Measurements from ENCODE around the gene ASAP2. TPM values are rescaled to one million over a fixed set of nuclear protein-coding genes. Genes with fewer than 3 reads are reported as not detected.
"Not testable (repeated sequence)": the region's sequence is repeated elsewhere in the genome, so short reads cannot be mapped to it uniquely, and the experiment has no call there.

ASAP2 gene
- total RNA-seq, 1 donor from 2014 or later: 68.6 TPM

DNA sequence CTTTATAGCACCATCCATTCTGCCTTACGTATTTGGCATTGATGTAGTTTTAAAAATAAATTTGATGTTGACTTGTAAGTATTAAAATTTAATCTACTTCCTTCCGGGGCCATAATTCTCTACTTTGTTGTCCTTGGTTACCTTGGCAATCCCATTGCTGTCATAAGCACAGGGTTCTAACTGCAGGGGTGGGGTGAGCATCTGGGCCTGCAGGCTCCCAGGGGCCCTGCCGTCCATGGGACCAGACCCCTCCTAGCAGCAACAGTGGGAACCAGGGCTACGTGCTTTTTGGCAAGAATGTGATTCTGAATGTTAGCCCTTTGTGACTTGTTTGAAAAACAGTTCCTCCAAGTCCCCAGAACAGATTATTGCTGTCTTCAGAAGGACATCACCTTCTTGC, 4.9 kb downstream of the ASAP2 start:
- no peak for DNase-seq (ENCODE audit: low read depth)

DNA sequence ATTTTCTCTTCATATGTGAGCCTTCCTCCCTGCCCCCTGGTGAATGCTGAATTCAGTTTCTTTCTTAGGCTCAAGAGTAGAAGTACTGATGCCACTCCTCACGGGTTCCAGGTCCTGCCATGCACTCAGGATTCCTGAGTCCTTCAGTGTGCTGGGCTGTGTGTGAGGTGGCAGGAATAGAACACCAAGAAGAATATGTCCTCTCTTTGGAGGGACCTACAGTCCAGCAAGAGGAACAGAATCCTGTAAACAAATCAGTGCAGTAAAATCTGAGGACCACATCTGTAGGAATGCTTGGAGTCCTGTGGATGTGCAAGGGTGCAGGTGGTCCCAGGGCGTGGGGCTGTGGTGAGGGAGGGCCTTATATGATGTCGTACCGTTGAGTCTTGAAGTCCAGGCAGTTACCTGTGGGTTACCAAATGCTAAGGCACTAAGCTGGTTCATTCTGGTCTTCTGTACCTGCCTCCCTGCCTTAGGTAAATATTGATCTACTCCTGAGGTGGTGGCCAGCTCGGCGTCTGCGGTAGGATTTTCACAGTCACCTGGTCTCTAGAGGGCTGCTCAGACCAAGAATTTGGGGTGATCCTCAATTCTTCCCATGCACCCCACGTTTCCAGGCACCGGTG, 5.5 kb downstream of the ASAP2 start:
- no peak for DNase-seq (ENCODE audit: low read depth)

DNA sequence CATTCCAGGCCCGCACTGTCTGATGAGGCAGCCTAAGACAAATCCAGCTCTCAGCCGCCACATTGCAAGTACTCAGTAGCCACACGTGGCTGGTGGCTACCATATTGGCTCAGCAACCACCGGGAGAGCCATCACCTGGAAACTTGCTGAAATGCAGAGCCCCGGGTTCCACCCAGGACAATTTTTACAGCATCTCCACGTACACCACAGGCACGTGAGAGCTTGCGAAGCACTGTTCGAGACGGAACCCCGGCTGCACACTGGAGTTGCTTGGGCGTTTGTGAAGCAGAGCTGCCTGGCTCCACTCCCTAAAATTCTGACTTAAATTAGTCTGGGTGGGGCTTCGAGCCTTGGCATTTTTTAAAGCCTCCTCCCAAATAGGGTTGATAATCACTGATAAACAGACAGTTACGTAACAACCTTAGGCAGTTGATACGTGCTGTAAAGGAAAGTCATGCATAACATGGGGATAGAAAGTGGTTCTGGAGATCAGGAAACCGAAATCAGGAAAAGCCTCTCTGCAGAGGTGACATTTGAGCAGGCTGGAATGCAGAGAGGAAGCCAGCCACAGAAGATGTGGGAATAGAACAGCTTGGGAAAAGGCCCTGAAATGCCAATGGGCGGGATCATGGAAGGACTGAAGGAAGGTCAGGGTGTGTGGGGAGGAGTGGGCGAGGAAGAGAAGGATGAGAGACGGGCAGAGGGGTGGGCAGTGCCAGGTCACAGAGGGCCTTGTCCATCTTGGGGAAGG, 6.2 kb downstream of the ASAP2 start:
- DNase-seq (ENCODE audit: low read depth): no peak

DNA sequence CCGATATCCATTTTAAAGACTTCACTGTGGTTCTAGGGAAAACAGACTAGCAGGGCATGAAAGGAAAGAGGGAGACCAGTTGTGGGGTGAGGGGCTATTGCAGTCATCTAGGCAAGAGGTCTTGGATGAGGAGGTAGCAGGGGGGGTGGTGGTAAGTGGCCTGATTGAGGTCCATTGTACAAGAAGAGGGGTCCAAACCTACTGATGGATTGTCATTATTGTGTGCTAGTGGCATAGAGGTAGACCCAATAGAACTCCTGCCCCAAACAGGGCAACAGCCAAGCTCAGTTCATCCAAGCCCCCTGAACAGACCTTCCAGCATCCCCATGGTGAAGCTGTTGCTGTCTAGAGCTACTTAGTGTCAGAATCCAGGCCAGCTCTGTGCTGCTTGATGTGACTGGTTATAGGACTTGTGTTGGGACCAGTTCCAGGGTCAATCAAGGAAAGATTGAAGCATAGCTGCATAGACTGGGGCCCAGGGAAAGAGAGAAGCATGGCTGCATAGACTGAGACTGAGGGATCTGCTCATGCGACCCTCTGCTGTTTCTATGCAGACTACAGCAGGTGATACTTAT, 7.0 kb downstream of the ASAP2 start:
- DNase-seq (ENCODE audit: low read depth): no peak

DNA sequence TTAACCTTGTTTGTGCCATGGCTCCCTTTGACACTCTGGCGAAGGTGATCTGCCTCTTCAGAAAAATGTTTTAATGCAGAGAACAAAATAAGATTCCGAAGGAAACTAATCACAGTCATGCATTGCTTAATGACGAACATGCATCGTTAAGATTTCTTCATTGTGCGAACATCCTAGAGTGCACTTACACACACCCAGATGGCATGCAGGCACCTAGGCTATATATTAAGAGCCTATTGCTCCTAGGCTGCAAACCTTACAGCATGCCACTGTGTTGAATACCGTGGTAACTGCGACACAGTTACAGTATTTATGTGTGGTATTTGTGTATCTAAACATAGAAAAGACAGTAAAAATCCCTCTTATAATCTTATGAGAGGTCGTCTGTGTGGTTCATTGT, 8.3 kb downstream of the ASAP2 start:
- no peak for DNase-seq (ENCODE audit: low read depth)

DNA sequence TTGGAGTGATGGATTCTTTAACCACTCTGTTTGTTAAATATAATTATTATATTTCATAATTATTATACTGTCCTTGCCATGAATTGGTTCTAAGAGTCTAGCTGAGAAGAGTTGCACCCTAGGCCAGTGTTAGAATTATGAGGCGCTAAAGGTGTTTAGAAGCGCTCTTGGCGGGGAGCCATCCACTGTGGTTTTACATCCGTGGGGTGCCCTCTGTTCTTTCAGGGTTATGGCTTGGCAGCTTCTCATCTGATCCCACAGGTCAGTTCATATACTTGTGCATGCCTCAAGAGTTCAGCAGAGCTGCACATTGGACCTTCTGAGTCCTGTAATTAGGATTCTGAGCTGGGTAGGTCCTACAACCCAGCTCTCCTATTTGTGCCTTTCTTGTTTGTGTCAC, 9.1 kb downstream of the ASAP2 start:
- DNase-seq (ENCODE audit: low read depth): no peak

DNA sequence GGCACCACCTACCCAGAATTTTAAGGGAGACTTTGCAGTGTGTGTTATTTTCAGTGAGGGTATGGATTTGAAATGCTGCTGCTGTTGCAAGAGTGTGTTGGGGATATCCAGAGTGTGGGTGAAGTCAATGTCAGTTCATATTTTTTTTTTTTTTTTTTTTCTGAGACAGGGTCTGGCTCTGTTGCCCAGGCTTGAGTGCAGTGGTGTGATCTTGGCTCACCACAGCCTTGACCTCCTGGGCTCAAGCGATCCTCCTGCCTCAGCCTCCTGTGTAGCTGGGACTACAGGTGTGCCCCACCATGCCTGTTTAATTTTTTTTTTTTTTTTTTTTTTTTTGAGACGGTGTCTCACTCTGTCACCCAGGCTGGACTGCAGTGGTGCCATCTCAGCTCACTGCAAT, 9.5 kb downstream of the ASAP2 start:
- not testable (repeated sequence) for DNase-seq (ENCODE audit: low read depth)

DNA sequence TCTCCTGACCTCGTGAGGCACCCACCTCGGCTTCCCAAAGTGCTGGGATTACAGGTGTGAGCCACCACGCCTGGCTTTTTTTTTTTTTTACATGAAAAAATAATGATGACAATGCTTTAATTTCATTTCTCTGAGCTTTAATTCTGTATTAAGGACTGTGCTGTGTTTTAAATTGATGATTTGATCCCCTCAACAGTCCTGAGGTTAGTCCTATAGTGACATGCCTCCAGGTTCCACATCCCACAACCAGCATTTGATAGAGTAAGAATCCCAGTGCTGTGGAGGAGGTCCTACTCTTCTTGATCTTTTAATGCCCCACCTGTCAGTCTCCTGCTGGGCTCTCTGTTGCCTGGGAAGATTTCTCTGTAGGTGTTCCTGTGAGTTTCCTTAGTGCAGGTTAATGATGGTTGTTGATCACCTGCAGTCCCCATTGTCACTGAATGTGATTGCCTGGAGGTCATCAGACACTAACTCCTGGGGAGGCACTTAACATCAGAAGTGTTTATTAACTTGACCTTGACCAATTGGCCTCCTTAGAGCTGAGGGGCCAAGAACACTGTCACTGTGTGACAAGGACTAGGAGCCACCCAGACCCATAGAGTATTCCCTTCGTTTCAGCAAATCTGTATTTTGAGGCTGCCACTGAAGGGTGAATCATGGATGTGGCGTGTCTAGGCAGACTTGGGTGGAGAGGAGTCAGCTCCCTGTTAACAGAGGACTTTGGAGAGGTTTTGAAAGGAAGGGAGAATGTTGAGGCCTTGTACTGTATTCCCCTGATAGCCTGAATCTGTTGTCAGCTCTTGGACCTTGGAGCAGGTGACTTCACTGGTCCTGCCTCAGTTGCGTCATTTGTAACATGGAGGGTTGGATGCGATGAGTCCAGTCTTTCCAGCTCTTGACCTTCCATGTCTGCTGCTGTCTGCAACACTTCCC, 11.5 kb downstream of the ASAP2 start:
- DNase-seq (ENCODE audit: low read depth): no peak

DNA sequence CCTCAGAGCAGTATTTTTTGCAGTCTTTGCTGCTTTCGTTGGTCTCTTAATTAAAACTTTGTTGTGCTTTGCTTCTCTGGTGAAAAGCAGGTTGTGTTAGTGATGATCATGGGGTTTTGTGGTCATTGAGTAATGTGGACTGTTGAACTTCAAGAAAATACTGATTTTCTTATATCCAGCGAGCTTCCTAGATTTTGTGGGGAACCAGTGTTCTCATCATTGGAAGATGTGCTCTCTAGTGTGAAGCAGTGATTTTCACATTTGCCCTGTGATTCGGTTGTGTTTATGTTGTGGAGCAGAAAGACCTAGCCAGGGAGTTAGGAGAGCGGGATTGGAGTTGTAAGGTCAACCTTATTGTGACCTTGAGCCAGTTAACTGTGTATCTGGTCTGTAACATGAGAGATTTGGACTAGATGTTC, 12.4 kb downstream of the ASAP2 start:
- peak; percentile 78 for DNase-seq (ENCODE audit: low read depth)

DNA sequence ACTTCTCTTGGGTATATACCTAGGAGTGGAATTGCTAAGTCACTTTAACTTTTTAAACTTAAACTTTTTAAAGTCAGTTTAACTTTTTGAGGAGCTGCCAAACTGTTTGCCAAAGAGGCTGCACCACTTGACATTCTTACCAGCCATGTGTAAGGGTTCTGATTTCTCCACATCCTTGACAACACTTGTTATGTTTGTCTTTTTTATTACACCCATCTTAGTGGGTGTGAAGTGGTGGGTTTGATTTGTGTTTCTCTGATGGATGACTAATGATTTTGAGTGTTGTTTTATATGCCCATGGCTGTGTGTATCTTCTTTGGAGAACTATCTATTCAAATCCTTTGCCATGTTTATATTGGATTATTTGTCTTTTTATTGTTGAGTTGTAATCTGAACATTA, 13.6 kb downstream of the ASAP2 start:
- no peak for DNase-seq (ENCODE audit: low read depth)

DNA sequence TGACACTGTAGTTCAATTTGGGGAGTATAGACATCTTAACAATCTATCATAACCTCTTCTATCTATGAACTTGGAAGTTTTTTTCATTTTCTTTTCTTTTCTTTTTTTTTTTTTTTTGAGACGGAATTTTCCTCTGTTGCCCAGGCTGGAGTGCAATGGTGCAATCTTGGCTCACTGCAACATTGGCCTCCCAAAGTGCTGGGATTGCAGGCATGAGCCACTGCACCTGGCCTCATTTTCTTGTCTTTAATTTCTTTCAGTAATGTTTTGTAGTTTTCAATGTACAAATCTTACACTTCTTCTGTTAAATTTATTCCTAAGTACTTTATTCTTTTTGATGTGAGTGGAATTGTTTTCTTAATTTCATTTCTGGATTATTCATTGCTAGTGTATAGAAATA, 14.6 kb downstream of the ASAP2 start:
- DNase-seq (ENCODE audit: low read depth): no peak

DNA sequence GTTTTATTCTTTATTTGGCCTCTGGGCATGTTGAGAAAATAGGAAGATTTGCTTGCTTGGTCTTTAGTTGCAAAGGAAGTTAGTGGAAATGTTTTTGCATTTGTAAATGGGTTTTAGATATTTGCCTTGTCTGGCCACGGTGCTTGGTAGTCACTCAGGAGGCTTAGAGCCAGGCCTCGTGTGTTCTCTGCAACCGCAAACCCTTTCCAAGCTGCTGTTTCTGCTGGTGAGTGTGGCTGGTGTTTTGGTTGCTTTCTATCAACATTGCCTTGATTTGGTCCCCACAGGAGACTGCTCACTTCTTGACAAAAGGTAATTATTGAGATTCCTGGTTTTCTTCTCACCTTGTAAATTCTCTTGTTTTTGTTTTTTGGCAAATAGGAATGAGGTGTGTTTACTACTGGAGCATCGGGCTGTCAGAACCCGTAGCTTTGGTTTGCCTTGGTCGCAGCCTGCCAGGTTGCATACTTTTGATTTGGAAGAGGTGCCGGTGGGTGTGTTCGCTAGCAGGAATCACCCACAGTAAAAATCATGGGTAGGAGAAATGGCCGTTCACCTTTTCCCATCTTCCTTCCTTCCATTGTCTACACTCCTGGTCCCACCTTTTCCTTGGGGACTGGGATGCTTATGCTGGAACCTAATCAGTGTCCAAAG, 15.8 kb downstream of the ASAP2 start:
- no peak for DNase-seq (ENCODE audit: low read depth)

DNA sequence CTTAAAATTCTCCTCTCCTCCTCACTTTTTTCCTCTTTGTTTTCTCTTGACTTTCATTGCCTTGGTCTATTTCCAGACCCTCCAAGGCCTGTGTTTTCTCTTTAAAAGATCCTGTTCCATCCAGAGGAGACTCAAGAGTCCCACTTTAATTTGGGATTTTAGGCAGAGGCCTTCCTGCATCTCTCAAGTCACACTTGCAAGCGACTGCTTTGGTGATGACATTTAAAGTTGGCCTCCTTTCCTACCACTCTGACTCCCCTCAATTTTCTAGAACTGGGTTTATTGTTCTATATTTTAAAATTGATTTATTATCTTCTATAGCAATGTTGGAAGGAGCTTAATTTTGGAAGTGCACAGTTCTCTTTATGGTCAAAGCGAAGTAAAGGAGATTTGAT, 16.3 kb downstream of the ASAP2 start:
- no peak for DNase-seq (ENCODE audit: low read depth)

DNA sequence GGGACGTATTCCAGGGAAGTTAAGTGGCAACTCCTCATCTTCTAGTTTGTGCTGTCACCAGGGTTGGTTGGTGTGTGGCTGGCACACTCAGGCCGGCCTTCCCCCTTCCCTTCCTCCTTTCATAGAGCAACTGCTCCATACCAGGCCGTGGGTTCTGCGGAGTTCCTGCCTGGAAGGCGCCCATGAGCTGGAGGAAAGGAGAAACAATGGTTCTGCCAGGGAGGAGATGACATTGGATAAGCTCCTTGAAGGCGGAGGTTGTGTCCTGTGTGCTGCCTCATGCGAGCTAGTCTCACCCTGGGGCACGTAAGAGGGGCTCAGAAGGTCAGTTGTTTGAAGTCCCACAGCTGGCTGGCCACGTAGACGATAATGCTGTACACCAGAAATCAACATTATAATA, 19.2 kb downstream of the ASAP2 start:
- no peak for DNase-seq (ENCODE audit: low read depth)

DNA sequence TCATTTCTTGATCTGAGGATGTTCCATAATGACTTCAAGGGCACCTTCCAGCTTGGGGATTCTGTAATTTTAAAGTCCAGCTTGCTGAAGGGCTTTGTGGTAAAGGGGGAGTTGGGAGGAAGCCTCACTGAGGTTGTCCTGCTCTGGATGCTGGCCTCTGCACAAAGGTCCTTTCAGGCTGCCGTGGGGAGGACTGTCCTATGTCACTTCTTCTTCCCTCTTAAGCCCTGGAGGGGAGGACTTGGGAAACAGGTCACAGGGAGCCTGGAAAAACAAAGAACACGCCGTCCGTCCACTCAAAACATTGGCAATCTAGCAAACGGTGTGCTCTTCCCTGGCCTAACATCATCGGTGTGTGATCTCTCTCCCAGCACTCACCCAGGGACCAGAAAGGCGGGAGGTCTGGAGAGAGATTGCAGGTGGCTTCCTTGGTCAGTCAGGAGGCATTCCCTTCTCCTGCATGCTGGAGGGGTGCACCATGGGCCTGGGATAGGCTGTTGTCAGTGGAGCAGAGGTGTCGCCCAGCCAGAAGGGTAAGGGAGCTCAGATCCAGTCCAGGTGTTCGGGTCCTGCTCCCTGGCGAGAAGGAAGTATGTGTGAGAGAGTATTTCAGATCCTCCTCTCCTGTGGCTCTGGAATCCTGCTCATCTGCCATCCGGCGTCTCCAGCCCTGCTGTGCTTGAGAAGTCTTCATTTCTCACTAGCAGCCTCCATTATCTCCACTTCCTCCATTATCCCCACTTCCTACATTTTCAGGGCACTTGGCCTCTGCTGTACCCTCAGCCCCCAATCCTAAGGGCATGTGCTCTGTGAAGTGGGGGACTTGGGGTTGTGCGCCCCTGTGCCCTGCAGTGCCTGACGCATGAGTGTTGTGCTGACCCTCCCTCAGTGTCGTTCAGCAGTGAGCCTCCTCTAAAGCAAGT, 20.1 kb downstream of the ASAP2 start:
- no peak for DNase-seq (ENCODE audit: low read depth)

DNA sequence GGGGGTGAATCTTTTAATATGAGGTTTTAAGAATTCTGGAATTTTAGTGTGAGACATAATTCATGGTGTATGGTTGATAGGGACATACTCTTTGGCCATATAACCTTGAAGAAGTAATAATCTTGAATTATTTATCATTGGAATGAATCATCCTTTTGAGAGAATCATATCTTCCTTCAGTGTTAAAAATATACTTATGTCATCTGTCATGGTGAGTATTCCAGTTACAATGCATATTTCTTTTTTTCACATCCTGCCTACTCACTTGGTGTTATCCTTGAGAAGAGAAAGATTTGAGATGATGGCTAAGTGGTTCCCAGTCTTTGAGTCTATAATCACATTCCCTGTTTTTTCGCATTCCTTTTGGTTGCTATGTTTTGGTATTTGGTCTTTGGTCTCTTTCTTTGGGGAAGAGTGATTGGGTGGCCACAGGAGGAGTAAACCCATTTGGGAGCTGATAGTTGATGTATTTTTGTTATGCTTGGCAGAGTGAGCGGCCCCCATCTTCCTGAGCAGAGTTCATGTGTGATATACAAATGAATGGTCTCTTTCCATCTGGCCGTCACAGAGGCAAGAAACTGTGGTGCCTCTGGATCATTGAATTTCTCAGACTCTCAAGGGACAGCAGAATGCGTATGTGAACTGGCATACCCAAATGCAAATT, 21.6 kb downstream of the ASAP2 start:
- DNase-seq (ENCODE audit: low read depth): no peak

DNA sequence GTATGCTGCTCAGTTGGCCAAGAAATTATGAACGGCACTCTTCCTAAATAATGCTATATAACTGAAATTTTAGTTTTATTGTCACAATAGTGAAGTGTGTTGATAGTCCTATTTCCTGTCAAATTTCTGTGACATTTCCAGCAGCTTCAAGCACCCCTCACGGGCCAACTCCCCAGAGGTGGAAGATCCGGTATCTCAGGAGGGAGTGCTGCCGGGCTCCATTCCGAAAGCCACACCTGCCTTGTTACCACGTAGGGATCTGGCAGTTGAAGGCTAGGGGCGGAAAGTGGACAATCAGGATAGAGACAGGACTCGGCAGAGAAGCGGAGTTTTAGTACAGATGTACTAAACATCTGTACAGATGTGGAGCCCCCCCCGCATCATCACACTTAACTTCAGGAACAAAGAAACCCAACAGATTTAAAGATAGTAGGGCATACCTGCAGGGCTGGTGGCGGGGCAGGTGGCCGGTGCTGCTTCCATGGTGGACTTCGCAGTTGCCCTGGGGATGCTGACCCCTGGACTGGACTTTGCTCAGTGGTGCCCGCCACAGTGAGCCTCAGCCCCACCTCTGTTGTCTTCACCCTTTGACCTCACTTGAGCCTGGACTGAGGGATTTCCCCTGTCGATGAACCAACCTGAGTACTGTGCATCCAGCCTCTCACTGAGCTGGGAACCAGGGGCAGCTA, 22.3 kb downstream of the ASAP2 start:
- DNase-seq (ENCODE audit: low read depth): no peak

DNA sequence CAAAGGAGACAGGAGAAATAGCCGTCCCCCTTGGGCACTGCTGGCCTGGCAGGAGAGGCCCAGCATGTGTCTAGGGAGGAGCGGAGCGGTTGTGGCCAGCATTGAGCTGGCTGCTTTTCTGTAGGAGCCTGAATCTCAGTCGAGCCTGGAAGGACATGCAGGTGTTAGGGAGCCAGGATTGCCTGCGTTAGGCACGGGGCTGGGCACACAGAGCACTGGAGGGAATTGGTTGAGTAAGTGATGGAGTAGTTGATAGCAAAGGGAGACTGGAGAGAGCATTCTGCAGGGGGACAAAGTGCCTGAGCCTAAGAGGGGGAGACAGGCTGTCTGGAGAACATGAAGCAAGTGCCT, 22.8 kb downstream of the ASAP2 start:
- no peak for DNase-seq (ENCODE audit: low read depth)

DNA sequence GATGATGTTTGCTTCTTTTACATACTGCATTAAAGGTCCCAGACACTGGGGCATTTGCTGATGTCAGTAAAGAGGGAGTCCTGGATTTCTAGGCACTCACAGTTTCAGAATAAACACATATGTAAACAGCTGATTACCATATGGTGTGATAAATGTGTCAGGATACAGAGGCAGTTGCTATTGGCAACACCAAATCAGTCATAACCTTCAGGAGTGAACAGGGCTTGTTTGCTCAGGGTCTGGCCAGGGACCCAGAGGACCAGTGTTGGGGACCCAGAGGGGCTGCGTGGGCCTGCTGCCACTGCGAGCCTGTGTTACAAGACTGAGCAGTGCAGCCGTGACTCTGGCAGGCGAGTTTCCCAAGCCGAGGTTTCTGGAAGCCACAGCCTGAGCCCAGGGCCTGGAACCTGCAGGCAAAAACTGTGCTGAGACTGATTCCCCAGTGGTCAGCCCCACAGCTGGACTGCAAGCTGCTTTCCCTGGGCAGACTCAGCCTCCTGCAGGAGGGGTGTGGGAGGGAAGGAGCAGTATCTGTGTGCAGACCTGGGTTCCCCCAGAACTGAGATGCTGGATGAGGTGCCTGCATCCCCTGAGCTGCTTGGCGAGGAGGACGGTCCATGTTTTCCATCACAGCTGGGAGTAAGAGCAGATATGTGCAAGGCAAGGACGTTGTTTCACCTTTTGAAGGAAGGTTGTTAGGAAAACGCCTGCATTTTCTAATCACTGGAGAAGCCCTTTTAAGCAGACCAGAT, 23.6 kb downstream of the ASAP2 start:
- no peak for DNase-seq (ENCODE audit: low read depth)
